H1 (cell line): ENCODE measurements around the gene TBL1Y. TPM values are rescaled to one million over a fixed set of nuclear protein-coding genes. Genes with fewer than 3 reads are reported as not detected.

Experiments
- CTCF ChIA-PET: fragments of 300-600 bp; sonication (Branson Sonifier 250); formaldehyde crosslinking; loops from one replicate; lab custom pipeline; 2021; ENCODE audit not compliant: partially characterized antibody; lab: Charles Lee
- POLR2A ChIA-PET: fragments of 300-600 bp; sonication (Branson Sonifier 250); formaldehyde crosslinking; loops from one replicate; lab custom pipeline; 2021; ENCODE audit warnings: inconsistent platforms; ENCODE audit not compliant: partially characterized antibody; lab: Charles Lee
- DNase-seq, 2 experiments: peaks; one replicate each; pipeline versions ENCODE4 v3.0.0 to v3.0.0-alpha.2; 2010 to 2022; ENCODE audit warnings: low spot score in 2 of 2, low read depth in 1 of 2, mixed read lengths in 1 of 2
- FAIRE-seq: peaks from 2 replicates; lab custom pipeline; 2011; peaks lifted over from hg19 to GRCh38; lab: Jason Lieb, UNC
- H2AFZ ChIP-seq: 2 replicates; pipeline ENCODE4 v1.8.1; 2012; ENCODE audit warnings: low read length, inconsistent platforms
- H2AK5ac ChIP-seq: 2 replicates; pipeline ENCODE4 v1.6.1; 2013; ENCODE audit warnings: low read depth, low read length
- H2BK120ac ChIP-seq: replicated peaks from 2 replicates; pipeline ENCODE3; 2013; ENCODE audit warnings: low read depth, low read length, inconsistent platforms
- H2BK12ac ChIP-seq: 2 replicates; pipeline ENCODE4 v1.6.1; 2013; ENCODE audit warnings: low read depth, low read length
- H2BK15ac ChIP-seq: 2 replicates; pipeline ENCODE4 v1.6.1; 2013; ENCODE audit warnings: low read length
- H2BK20ac ChIP-seq: 2 replicates; pipeline ENCODE4 v1.6.1; 2013; ENCODE audit warnings: low read length
- H2BK5ac ChIP-seq: 2 replicates; pipeline ENCODE4 v1.6.1; 2013; ENCODE audit warnings: low read depth, low read length
- H3K14ac ChIP-seq: 2 replicates; pipeline ENCODE4 v1.6.1; 2013; ENCODE audit warnings: inconsistent platforms; ENCODE audit not compliant: insufficient read length
- H3K18ac ChIP-seq: 2 replicates; pipeline ENCODE4 v1.6.1; 2013; ENCODE audit warnings: low read length; ENCODE audit errors: extremely low read depth
- H3K23ac ChIP-seq: 2 replicates; pipeline ENCODE4 v1.6.1; 2013; ENCODE audit warnings: inconsistent platforms; ENCODE audit not compliant: insufficient read length
- H3K23me2 ChIP-seq: 2 replicates; pipeline ENCODE4 v1.6.1; 2013; ENCODE audit warnings: low read depth, low read length
- H3K27ac ChIP-seq: 2 replicates; pipeline ENCODE4 v1.6.1; 2011; ENCODE audit warnings: low read depth, low read length, inconsistent platforms
- H3K27me3 ChIP-seq, 4 experiments: replicated peaks in 1 of 4; 1 replicate in 1 of 4; 2 replicates in 3 of 4; pipeline versions ENCODE4 v1.6.1 to v1.8.1; 2011 to 2013; ENCODE audit warnings: low read length in 3 of 4, mild to moderate bottlenecking in 3 of 4, inconsistent platforms in 2 of 4, mixed read lengths in 2 of 4, moderate library complexity in 1 of 4; ENCODE audit not compliant: control insufficient read depth in 3 of 4, insufficient read depth in 3 of 4; ENCODE audit errors: extremely low read depth in 1 of 4
- H3K36me3 ChIP-seq, 4 experiments: 2 replicates each; pipeline versions ENCODE4 v1.6.1 to v1.8.1; 2011 to 2013; ENCODE audit warnings: mild to moderate bottlenecking in 4 of 4, low read length in 3 of 4, moderate library complexity in 2 of 4, control low read depth in 1 of 4, inconsistent platforms in 1 of 4; ENCODE audit not compliant: insufficient read depth in 4 of 4, control insufficient read depth in 2 of 4
- H3K4ac ChIP-seq: replicated peaks from 2 replicates; pipeline ENCODE3; 2013; ENCODE audit warnings: low read length, low read depth, mixed read lengths, inconsistent platforms; ENCODE audit not compliant: insufficient read length
- H3K4me1 ChIP-seq, 4 experiments: replicated peaks in 1 of 4; 1 replicate in 1 of 4; 2 replicates in 3 of 4; pipeline versions ENCODE4 v1.6.1 to v1.8.1; 2011 to 2013; ENCODE audit warnings: low read length in 3 of 4, inconsistent platforms in 2 of 4, mixed read lengths in 1 of 4; ENCODE audit not compliant: insufficient read depth in 4 of 4, control insufficient read depth in 3 of 4
- H3K4me2 ChIP-seq, 2 experiments: 2 replicates each; pipeline versions ENCODE4 v1.6.1 to v1.8.1; 2011 to 2013; ENCODE audit warnings: low read depth in 2 of 2, low read length in 2 of 2, control low read depth in 1 of 2, inconsistent platforms in 1 of 2, mild to moderate bottlenecking in 1 of 2; ENCODE audit not compliant: insufficient read depth in 1 of 2
- H3K4me3 ChIP-seq, 4 experiments: fragments of 200-600, 300-600 bp in 1 of 4; sonication (generic), shearing (Covaris generic), sonication (Bioruptor Twin) in 1 of 4; 2 replicates each; pipeline versions ENCODE4 v1.5.1 to v1.8.1; 2011 to 2016; ENCODE audit warnings: low read length in 4 of 4, low read depth in 3 of 4, control low read depth in 2 of 4, inconsistent platforms in 2 of 4, mild to moderate bottlenecking in 2 of 4, mixed read lengths in 1 of 4, moderate library complexity in 1 of 4; ENCODE audit not compliant: insufficient read depth in 2 of 4; ENCODE audit errors: extremely low read depth in 1 of 4
- H3K56ac ChIP-seq: replicated peaks from 2 replicates; pipeline ENCODE3; 2013; ENCODE audit warnings: low read depth, mild to moderate bottlenecking, mixed read lengths, low read length, inconsistent platforms; ENCODE audit not compliant: insufficient read length
- H3K79me1 ChIP-seq: 2 replicates; pipeline ENCODE4 v1.6.1; 2013; ENCODE audit warnings: low read depth, low read length, control low read depth
- H3K79me2 ChIP-seq, 2 experiments: 2 replicates each; pipeline versions ENCODE4 v1.6.1 to v1.8.1; 2012 to 2013; ENCODE audit warnings: low read length in 2 of 2, mild to moderate bottlenecking in 2 of 2, inconsistent platforms in 1 of 2; ENCODE audit not compliant: insufficient read depth in 2 of 2, control insufficient read depth in 1 of 2
- H3K9ac ChIP-seq, 4 experiments: replicated peaks in 1 of 4; 1 replicate in 1 of 4; 2 replicates in 3 of 4; pipeline versions ENCODE4 v1.6.1 to v1.8.1; 2011 to 2013; ENCODE audit warnings: low read depth in 3 of 4, low read length in 3 of 4, control low read depth in 2 of 4, mild to moderate bottlenecking in 2 of 4, moderate library complexity in 2 of 4, inconsistent platforms in 1 of 4; ENCODE audit errors: extremely low read depth in 1 of 4
- H3K9me3 ChIP-seq, 2 experiments: 2 replicates each; pipeline versions ENCODE4 v1.6.1 to v1.8.1; 2012 to 2013; ENCODE audit warnings: mild to moderate bottlenecking in 2 of 2, moderate library complexity in 2 of 2, control low read depth in 1 of 2, inconsistent platforms in 1 of 2, low read depth in 1 of 2, low read length in 1 of 2, mixed read lengths in 1 of 2; ENCODE audit not compliant: insufficient read depth in 2 of 2
- H4K20me1 ChIP-seq, 2 experiments: replicated peaks in 1 of 2; 2 replicates each; pipeline versions ENCODE3 to v1.8.1; 2011 to 2013; ENCODE audit warnings: inconsistent platforms in 2 of 2, low read length in 2 of 2, mild to moderate bottlenecking in 1 of 2; ENCODE audit not compliant: insufficient read depth in 2 of 2, control insufficient read depth in 1 of 2
- H4K5ac ChIP-seq: 2 replicates; pipeline ENCODE4 v1.6.1; 2013; ENCODE audit warnings: low read length, low read depth, mixed read lengths, inconsistent platforms; ENCODE audit not compliant: insufficient read length
- H4K8ac ChIP-seq: 2 replicates; pipeline ENCODE4 v1.8.0; 2013; ENCODE audit warnings: mild to moderate bottlenecking, moderate library complexity, low read length, inconsistent platforms; ENCODE audit not compliant: insufficient read depth; ENCODE audit errors: extremely low read depth
- H4K91ac ChIP-seq: replicated peaks from 2 replicates; pipeline ENCODE3; 2013; ENCODE audit warnings: low read length, mixed read lengths, inconsistent platforms; ENCODE audit not compliant: insufficient read length
- BCL11A ChIP-seq, 2 experiments: IDR thresholded peaks; one replicate each; pipeline ENCODE4 v1.6.1; 2011; ENCODE audit warnings: low read depth in 2 of 2, low read length in 2 of 2, mild to moderate bottlenecking in 2 of 2
- CBX5 ChIP-seq: fragments of 300-800, 300-1000 bp; sonication (generic); IDR thresholded peaks from 2 replicates; pipeline ENCODE4 v1.7.1; 2016; ENCODE audit warnings: antibody characterized with exemption, low read length, low read depth
- KDM1A ChIP-seq: fragments of 200-600, 300-600 bp; sonication (generic); IDR thresholded peaks from 2 replicates; pipeline ENCODE4 v1.7.1; 2016; ENCODE audit warnings: mild to moderate bottlenecking, low read length, borderline replicate concordance
- POLR2A ChIP-seq, 2 experiments: IDR thresholded peaks; 1 replicate in 1 of 2; 2 replicates in 1 of 2; pipeline ENCODE4 v1.6.1; 2011; ENCODE audit warnings: low read depth in 2 of 2, low read length in 2 of 2, mild to moderate bottlenecking in 2 of 2; ENCODE audit errors: control extremely low read depth in 1 of 2
- RBBP5 ChIP-seq: IDR thresholded peaks from 2 replicates; pipeline ENCODE4 v1.7.1; 2012; ENCODE audit warnings: low read depth, mild to moderate bottlenecking, inconsistent platforms, low read length, moderate library complexity, borderline replicate concordance
- SRF ChIP-seq: IDR thresholded peaks from 2 replicates; pipeline ENCODE4 v1.6.1; 2011; ENCODE audit warnings: mild to moderate bottlenecking, low read depth, low read length, moderate library complexity
- TCF12 ChIP-seq: IDR thresholded peaks from 2 replicates; pipeline ENCODE4 v1.6.1; 2011; ENCODE audit warnings: low read depth, mild to moderate bottlenecking, low read length
- TEAD4 ChIP-seq: IDR thresholded peaks from 2 replicates; pipeline ENCODE4 v1.6.1; 2012; ENCODE audit warnings: low read depth, low read length, inconsistent platforms, mixed read lengths
- WGBS, 2 experiments: shearing (Covaris generic) in 1 of 2; methylation state at CpG; one replicate each; pipeline versions ENCODE4 v1.1.6 to v1.1.7; 2013 to 2015; ENCODE audit warnings: low lambda C conversion rate in 2 of 2, mixed read lengths in 2 of 2, inconsistent platforms in 1 of 2, low coverage in 1 of 2, missing lambda C conversion rate in 1 of 2; ENCODE audit not compliant: insufficient replicate concordance in 2 of 2, insufficient coverage in 1 of 2, insufficient read length in 1 of 2; ENCODE audit errors: extremely low coverage in 1 of 2, missing lambda C conversion rate in 1 of 2; 5-methylcytosine and 5-hydroxymethylcytosine counted together
- polyA plus RNA-seq, 7 experiments: library from polyadenylated mRNA; depleted of rRNA in 3 of 7; stranded (reverse) in 5 of 7; unstranded in 2 of 7; fragments of >200 nt in 5 of 7; fragments of 200-250 nt in 2 of 7; gene quantifications; 1 replicate in 5 of 7; 2 replicates in 1 of 7; 4 replicates in 1 of 7; pipeline versions ENCODE4 v1.2.1 to v1.2.3, GENCODE V29; 2011 to 2013; ENCODE audit warnings: missing spikeins in 2 of 7, mixed read lengths in 2 of 7
- total RNA-seq: library from RNA; stranded (reverse); fragmentation: NEBNext Ultra II Directional; extraction: Animal tissue kit (Norgen Biotek cat#: 25700); gene quantifications from 2 replicates; pipeline ENCODE4 v1.2.1, GENCODE V29; 2021
- TF ChIP-seq, protein P1 (sequence below), 3 experiments: IDR thresholded peaks; 1 replicate in 2 of 3; 2 replicates in 1 of 3; pipeline versions ENCODE4 v1.5.1 to v1.6.1; 2011; ENCODE audit warnings: low read length in 3 of 3, mild to moderate bottlenecking in 3 of 3, inconsistent platforms in 2 of 3, low read depth in 1 of 3, moderate library complexity in 1 of 3; ENCODE audit not compliant: insufficient read depth in 1 of 3; ENCODE audit errors: control extremely low read depth in 1 of 3

TBL1Y gene
- total and polyA plus RNA-seq, 2 of the 8 experiments (the other 6 are each of a cell fraction or from before 2014, with no cell fraction given) = 2.5 to 4.2 TPM

DNA sequence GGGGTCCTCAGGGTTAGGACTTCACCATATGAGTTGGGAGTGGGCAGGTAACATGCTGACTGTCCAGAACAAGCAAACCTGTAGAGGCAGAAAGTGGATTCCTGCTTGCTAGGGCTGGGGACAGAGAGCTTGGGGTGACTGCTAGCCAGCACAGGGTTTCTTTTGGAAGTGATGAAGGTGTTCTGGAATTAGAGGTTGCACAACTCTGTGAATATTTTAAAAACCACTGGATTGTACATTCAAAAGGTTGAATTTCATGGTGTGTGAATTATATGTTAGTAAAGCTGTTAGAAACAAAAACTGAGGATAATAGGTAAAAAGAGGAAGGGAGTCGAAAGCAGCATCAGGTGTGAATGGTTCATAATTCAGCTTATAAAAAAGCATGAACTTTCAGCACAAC, 57.7 kb downstream of the TBL1Y start:
- Histone ChIP-seq H3K27me3 (no peaks in the 10 kb centered on the region), H3K18ac (no peak overlapping the region), H2BK5ac (no peak overlapping the region), H2BK12ac (no peak overlapping the region), H3K9me3 (no peaks in the 10 kb centered on the region), H3K4me3 (no peak overlapping the region), H3K23ac (no peak overlapping the region), H3K79me2 (no peaks in the 10 kb centered on the region), H2BK20ac (no peak overlapping the region), H4K20me1 (no peaks in the 10 kb centered on the region), H3K27ac (no peak overlapping the region), H2AK5ac (no peak overlapping the region), H3K36me3 (no peaks in the 10 kb centered on the region), H3K23me2 (no peaks in the 10 kb centered on the region), H2AFZ (no peak overlapping the region), H3K4ac (no peak overlapping the region), H3K4me1 (peaks cover 0 to 2% (median 0%) of the 10 kb centered on the region in 4 experiments; a peak in 4 of 7 replicates), H3K56ac (no peak overlapping the region), H2BK15ac (no peak overlapping the region), H3K14ac (no peak overlapping the region), H4K5ac (no peak overlapping the region), H2BK120ac (no peak overlapping the region), H3K4me2 (no peak overlapping the region), H3K9ac (no peak overlapping the region), H4K91ac (no peak overlapping the region), H4K8ac (no peak overlapping the region), H3K79me1 (no peaks in the 10 kb centered on the region)
- 92% methylated on average over 1 of the region's 1 CpG; no CpG with 5 or more reads in 1 of the 2 experiments for WGBS, 2 experiments
- FAIRE-seq = no peak
- no peak for DNase-seq
- POLR2A ChIA-PET = no interaction called here
- TF ChIP-seq KDM1A (no peak), BCL11A (IDR thresholded peaks at IDR 0.05; ENCODE audit: low read depth in 2 of 2, low read length in 2 of 2) (no peak), POLR2A (IDR thresholded peaks at IDR 0.05; ENCODE audit: control extremely low read depth in 1 of 2, low read depth in 2 of 2, low read length in 2 of 2) (no peak), CBX5 (no peak), SRF (no peak), RBBP5 (no peak), TEAD4 (no peak), TCF12 (no peak)
- TF ChIP-seq, protein P1, sequence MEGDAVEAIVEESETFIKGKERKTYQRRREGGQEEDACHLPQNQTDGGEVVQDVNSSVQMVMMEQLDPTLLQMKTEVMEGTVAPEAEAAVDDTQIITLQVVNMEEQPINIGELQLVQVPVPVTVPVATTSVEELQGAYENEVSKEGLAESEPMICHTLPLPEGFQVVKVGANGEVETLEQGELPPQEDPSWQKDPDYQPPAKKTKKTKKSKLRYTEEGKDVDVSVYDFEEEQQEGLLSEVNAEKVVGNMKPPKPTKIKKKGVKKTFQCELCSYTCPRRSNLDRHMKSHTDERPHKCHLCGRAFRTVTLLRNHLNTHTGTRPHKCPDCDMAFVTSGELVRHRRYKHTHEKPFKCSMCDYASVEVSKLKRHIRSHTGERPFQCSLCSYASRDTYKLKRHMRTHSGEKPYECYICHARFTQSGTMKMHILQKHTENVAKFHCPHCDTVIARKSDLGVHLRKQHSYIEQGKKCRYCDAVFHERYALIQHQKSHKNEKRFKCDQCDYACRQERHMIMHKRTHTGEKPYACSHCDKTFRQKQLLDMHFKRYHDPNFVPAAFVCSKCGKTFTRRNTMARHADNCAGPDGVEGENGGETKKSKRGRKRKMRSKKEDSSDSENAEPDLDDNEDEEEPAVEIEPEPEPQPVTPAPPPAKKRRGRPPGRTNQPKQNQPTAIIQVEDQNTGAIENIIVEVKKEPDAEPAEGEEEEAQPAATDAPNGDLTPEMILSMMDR (IDR thresholded peaks at IDR 0.05; ENCODE audit: control extremely low read depth in 1 of 3, insufficient read depth in 1 of 3, low read depth in 1 of 3, low read length in 3 of 3) = no peak
- CTCF ChIA-PET = interaction anchor here (0.6 to 4.3 kb wide), 3 partner anchors 74 to 119 kb away, joined by 3 to 23 read pairs (median 4); no protein-coding TSS in a partner anchor
